Erythroblast (primary cell): ENCODE measurements around the gene THBS3.
A peak's percentile ranks its signal among the peaks of the same experiment; 100 is the strongest.

ENCODE experiments used
- GATA1 ChIP-seq: IDR thresholded peaks from 2 replicates; pipeline ENCODE4 v1.6.1; 2011; ENCODE audit warnings: low read depth, mild to moderate bottlenecking, control low read depth, low read length, moderate library complexity
- POLR2A ChIP-seq: IDR thresholded peaks from 2 replicates; pipeline ENCODE4 v1.6.1; 2011; ENCODE audit warnings: mild to moderate bottlenecking, low read length

DNA sequence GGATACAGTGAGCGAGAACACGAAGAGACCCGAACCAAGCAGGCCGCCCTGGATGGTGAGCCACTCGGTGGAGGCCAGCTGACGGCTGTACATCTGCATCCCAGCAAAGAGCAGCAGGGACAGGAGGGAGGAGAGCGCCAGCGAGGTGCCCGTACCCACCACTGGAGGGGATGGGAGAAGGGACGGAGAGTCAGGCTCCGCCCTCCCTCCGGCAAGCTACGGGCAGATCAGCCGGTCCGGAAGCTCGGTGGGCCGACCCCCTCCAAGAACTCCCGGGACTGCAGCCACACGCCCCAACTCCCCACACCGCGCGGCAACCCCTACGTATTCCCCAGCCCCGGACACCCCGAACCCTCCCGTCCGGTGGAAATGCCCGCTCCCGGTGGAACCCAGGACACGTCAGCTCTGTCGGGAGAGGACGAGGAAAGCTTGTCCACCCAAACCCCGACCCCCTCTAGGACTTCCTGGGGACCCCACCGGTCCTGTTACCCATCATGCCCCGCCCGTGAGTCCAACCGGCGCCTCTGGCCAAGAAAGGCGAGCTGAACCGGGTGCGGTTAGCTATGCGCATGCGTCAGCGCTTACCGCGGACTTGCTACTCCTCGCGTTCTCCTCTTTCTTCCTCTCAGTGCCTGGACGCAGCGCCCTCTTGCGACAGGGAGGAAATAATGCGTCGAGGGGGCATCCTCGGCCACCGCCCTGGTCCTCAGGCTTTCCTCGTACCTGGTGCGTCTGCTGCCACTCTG, 34.8 kb downstream of the THBS3 start, which contains the start of gene KRTCAP2:
- TF ChIP-seq POLR2A, result peak; percentile 92
- TF ChIP-seq GATA1, result no peak
